Measurements from ENCODE around the gene TMPRSS9. TPM values are rescaled to one million over a fixed set of nuclear protein-coding genes. Genes with fewer than 3 reads are reported as not detected.

Gene TMPRSS9
- total RNA-seq, 1 donor from 2014 or later, result not detected

GRCh38 chr19:2358548-2359173, 1.4 kb upstream of the TMPRSS9 start:
- intact Hi-C loops (cut with micrococcal nuclease), result no loop called here

- intact Hi-C loops (cut with micrococcal nuclease), result no loop called here
These were observed 768 bp downstream of the TMPRSS9 start for GRCh38 chr19:2360833-2361232.

- intact Hi-C loops (cut with micrococcal nuclease), result no loop called here
These were observed 1.4 kb downstream of the TMPRSS9 start for GRCh38 chr19:2361246-2362045.

- intact Hi-C loops (cut with micrococcal nuclease), result no loop called here
These were observed 2.2 kb downstream of the TMPRSS9 start for GRCh38 chr19:2362046-2362969.

GRCh38 chr19:2362970-2363300, 2.9 kb downstream of the TMPRSS9 start:
- intact Hi-C loops (cut with micrococcal nuclease), result no loop called here

- intact Hi-C loops (cut with micrococcal nuclease), result no loop called here
These were observed 3.4 kb downstream of the TMPRSS9 start for GRCh38 chr19:2363419-2363818.

GRCh38 chr19:2365201-2365970, 5.3 kb downstream of the TMPRSS9 start:
- intact Hi-C loops (cut with micrococcal nuclease), result no loop called here

- intact Hi-C loops (cut with micrococcal nuclease), result no loop called here
These were observed 11.6 kb downstream of the TMPRSS9 start for GRCh38 chr19:2371656-2372055.

- intact Hi-C loops (cut with micrococcal nuclease), result no loop called here
These were observed 12.1 kb downstream of the TMPRSS9 start for GRCh38 chr19:2372076-2372612.

GRCh38 chr19:2374808-2375207, 14.7 kb downstream of the TMPRSS9 start:
- intact Hi-C loops (cut with micrococcal nuclease), result no loop called here

- intact Hi-C loops (cut with micrococcal nuclease), result no loop called here
These were observed 15.5 kb downstream of the TMPRSS9 start for GRCh38 chr19:2375353-2376121.

- intact Hi-C loops (cut with micrococcal nuclease), result no loop called here
These were observed 16.9 kb downstream of the TMPRSS9 start for GRCh38 chr19:2376784-2377519.

- intact Hi-C loops (cut with micrococcal nuclease), result no loop called here
These were observed 20.5 kb downstream of the TMPRSS9 start for GRCh38 chr19:2380567-2380966.

GRCh38 chr19:2381148-2381820, 21.2 kb downstream of the TMPRSS9 start:
- intact Hi-C loops (cut with micrococcal nuclease), result no loop called here

GRCh38 chr19:2382530-2383222, 22.6 kb downstream of the TMPRSS9 start:
- intact Hi-C loops (cut with micrococcal nuclease), result no loop called here

- intact Hi-C loops (cut with micrococcal nuclease), result no loop called here
These were observed 25.1 kb downstream of the TMPRSS9 start for GRCh38 chr19:2385053-2385721.

- intact Hi-C loops (cut with micrococcal nuclease), result no loop called here
These were observed 27.6 kb downstream of the TMPRSS9 start for GRCh38 chr19:2387367-2388288.
